Adipocyte (in vitro differentiated cells): Measurements from ENCODE around the gene CPSF4L.
"Not testable (repeated sequence)": the region's sequence is repeated elsewhere in the genome, so short reads cannot be mapped to it uniquely, and the experiment has no call there.

ENCODE experiments used
- DNase-seq: peaks from one replicate; pipeline ENCODE4 v3.0.0-alpha.2; 2015; ENCODE audit warnings: low read depth
- H3K27me3 ChIP-seq: replicated peaks from 2 replicates; pipeline ENCODE4 v1.7.0; 2013; ENCODE audit warnings: mild to moderate bottlenecking, low read length, moderate library complexity; ENCODE audit not compliant: control insufficient read depth, insufficient read depth
- H3K36me3 ChIP-seq: 2 replicates; pipeline ENCODE4 v1.7.0; 2013; ENCODE audit warnings: low read length, mild to moderate bottlenecking, moderate library complexity; ENCODE audit not compliant: control insufficient read depth, insufficient read depth, severe bottlenecking
- H3K4me1 ChIP-seq: 2 replicates; pipeline ENCODE4 v1.7.0; 2013; ENCODE audit warnings: mild to moderate bottlenecking, low read length, moderate library complexity; ENCODE audit not compliant: control insufficient read depth, insufficient read depth
- H3K4me3 ChIP-seq: 2 replicates; pipeline ENCODE4 v1.7.0; 2013; ENCODE audit warnings: mild to moderate bottlenecking, low read length, moderate library complexity
- H3K9ac ChIP-seq: 2 replicates; pipeline ENCODE4 v1.7.0; 2013; ENCODE audit warnings: mild to moderate bottlenecking, low read length, moderate library complexity
- H3K9me3 ChIP-seq: 2 replicates; pipeline ENCODE4 v1.7.0; 2013; ENCODE audit warnings: mild to moderate bottlenecking, low read length, moderate library complexity; ENCODE audit not compliant: control insufficient read depth

Gene CPSF4L

DNA sequence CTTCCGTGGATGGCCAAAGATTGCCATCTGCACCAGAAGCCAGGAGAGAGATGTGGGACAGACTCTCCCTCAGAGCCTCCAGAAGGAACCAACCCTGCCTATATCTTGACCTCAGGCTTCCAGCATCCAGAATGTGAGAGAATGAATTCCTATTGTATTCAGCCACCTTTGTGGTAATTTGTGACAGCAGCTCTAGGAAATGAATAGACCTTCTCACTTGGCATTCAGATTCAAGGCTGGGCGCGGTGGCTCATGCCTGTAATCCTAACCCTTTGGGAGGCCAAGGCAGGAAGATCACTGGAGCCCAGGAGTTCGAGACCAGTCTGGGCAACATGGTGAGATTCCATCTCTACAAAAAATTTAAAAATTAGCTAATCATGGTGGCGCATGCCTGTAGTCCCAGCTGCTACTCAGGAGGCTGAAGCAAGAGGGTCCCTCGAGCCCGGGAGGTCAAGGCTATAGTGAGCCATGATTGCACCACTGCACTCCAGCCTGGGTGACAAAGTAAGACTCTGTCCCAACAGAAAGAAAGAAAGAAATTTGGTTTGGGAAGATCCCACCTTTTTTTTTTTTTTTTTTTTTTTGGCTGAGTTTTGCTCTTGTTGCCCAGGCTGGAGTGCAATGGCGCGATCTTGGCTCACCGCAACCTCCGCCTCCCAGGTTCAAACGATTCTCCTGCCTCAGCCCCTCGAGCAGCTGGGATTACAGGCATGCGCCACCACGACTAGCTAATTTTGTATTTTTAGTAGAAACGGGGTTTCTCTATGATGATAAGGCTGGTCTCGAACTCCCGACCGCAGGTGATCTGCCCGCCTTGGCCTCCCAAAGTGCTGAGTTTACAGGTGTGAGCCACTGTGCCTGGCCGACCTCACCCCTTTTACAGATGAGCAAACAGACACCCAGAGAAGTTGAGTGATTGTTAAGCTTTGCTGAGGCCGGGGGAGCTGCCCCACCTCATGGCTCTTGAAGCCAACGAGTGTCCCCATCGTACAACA lies 4.3 kb upstream of the CPSF4L start:
- Histone ChIP-seq H3K36me3 (no peaks in the 10 kb centered on the region), H3K9me3 (no peaks in the 10 kb centered on the region), H3K9ac (no peak overlapping the region), H3K4me3 (no peak overlapping the region), H3K27me3 (peaks cover 4% of the 10 kb centered on the region), H3K4me1 (no peaks in the 10 kb centered on the region)
- DNase-seq: no peak

DNA sequence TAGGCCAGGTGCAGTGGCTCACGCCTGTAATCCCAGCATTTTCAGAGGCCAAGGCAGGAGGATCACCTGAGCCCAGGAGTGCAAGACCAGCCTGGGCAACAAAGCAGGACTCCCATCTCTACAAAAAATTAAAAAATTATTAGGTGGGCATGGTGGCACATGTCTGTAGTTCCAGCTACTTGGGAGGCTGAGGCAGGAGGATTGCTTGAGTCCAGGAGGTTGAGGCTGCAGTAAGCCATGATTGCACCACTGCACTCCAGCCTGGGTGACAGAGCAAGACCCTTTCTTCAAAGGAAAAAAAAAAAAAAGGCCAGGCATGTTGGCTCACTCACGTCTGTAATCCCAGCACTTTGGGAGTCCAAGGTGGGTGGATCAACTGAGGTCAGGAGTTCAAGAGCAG lies 2.8 kb upstream of the CPSF4L start:
- H3K9me3 ChIP-seq, H3K36me3 ChIP-seq, H3K4me1 ChIP-seq, H3K27me3 ChIP-seq, H3K4me3 ChIP-seq, DNase-seq, H3K9ac ChIP-seq: not testable (repeated sequence)

DNA sequence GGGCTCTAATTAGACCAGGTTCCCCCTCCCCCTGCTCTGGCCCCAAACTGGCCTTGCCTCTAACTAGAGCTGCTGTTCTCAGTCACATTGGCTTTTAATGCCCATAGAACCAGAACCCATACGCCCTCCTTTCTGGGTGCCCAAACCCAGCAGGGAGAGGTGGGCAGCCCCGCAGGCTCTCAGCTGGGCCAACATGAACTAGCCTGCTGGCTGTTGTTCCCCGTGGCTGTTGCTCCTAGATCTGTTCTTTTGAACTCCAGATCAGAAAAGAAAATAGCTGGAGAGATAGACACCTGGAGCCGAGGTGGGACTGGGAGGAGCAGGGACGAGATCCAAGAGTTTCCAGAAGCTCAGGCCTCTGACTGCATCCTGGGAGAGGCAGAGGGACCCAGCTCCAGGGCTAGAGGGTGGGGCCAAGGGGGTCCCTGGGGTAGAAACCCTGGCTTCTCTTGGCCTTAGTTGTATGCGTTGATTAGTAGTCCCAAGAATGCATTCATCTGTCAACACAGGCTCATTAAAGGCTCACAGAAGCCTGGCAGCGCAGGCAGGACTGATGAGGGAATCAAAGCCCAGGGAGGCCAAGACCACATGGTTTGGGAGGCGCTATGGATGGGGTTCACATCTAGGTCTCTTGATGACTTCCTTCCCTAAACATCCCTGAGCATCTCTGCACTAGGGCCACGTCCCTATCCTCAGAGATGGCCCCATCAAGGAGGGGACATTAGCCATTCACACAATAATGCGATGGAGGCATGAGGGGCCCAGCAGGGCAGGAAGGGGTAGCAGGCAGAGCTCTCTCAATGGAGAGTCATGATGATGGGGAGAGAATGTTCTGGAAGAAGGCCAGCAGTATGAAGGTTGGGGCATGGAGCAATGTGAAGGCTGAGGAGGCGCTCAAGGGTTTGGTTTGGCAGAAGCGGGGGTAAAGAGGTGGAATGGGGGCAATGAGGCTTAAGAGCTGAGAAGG lies 1.3 kb upstream of the CPSF4L start:
- Histone ChIP-seq H3K27me3 (peaks cover 4% of the 10 kb centered on the region), H3K36me3 (no peaks in the 10 kb centered on the region), H3K9ac (no peak overlapping the region), H3K4me1 (no peaks in the 10 kb centered on the region), H3K9me3 (no peaks in the 10 kb centered on the region), H3K4me3 (no peak overlapping the region)
- no peak for DNase-seq

DNA sequence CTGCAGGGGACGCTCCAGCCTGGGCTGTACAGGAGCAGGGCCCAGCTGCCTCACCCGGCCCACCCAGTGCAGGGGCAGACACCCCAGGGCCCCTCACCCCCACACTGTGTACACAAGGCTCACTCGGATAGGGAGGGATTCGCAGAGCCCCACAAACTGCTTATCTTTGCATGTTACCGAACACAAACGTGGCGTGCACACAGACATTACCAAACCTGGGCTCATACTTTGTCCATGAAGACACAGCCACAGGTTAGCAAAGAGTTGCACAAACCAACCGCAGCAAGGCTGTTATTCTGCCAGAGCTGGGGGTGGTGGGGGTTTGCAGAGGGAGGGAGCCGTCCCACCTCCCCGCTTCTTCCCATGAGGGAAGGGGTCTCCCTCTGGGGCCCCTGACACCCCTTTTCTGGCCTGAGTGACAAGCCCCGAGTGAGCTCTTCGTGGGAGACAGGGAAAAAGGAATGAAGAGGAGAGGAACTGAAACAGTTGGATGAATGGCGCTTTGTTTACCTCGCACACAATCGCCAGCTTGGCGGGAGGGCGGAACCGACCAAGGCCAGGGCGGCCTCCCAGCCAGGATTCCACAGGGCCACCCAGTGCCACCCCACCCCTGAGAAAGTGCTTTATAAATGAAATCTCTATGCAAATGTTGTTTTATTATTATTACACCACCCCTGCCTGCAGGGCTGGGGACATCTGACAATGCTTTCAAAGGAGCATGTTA lies 434 bp upstream of the CPSF4L start:
- Histone ChIP-seq H3K4me1 (no peaks in the 10 kb centered on the region), H3K9ac (no peak overlapping the region), H3K4me3 (no peak overlapping the region), H3K9me3 (no peaks in the 10 kb centered on the region), H3K27me3 (peaks cover 8% of the 10 kb centered on the region), H3K36me3 (no peaks in the 10 kb centered on the region)
- DNase-seq: no peak

DNA sequence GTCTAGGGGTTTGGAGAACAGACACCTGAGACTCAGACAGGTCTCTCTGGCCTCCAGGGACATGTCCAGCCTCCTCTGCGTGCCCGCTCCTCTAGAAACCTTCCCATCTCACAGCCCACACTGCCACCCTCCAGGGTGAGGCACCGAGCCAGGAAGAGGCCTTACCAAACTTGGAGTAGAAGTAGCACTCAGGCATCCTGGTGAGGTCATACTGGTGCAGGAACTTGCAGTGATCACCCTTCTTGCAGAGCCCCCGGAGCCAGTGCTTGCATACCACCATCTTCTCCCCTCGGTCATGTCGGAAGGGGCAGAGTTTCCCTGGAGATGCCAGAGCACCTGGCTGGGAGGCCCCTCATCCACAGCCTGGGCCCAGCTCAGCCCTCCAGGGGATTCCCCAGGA lies 4.2 kb downstream of the CPSF4L start:
- H3K27me3 ChIP-seq: peaks cover 17% of the 10 kb centered on the region
- no peak overlapping the region for H3K4me3 ChIP-seq
- no peak for DNase-seq
- H3K9me3 ChIP-seq: no peaks in the 10 kb centered on the region
- no peak overlapping the region for H3K9ac ChIP-seq
- H3K36me3 ChIP-seq: no peaks in the 10 kb centered on the region
- H3K4me1 ChIP-seq: no peaks in the 10 kb centered on the region

DNA sequence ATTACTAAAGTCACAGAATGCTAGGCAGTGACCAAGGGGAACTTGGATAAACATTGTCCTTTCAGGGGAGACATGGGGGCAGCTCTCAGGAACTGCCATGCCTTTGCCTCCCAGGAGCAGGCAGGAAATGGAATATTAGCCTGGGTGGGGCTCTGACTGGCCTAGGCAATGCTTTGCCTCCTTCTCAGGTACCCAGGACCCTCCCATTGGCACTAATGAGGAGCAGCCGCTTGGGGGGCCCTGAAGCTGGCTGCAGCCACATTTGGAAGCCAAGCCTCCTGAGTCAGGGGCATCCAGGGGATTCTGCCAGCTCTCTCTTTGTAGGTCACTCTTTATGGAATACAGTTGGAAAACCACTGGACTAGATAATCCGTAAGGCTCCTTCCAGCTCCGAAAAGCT lies 5.5 kb downstream of the CPSF4L start:
- DNase-seq: no peak
- Histone ChIP-seq H3K9me3 (no peaks in the 10 kb centered on the region), H3K27me3 (peaks cover 28% of the 10 kb centered on the region), H3K4me3 (no peak overlapping the region), H3K9ac (no peak overlapping the region), H3K36me3 (no peaks in the 10 kb centered on the region), H3K4me1 (no peaks in the 10 kb centered on the region)

DNA sequence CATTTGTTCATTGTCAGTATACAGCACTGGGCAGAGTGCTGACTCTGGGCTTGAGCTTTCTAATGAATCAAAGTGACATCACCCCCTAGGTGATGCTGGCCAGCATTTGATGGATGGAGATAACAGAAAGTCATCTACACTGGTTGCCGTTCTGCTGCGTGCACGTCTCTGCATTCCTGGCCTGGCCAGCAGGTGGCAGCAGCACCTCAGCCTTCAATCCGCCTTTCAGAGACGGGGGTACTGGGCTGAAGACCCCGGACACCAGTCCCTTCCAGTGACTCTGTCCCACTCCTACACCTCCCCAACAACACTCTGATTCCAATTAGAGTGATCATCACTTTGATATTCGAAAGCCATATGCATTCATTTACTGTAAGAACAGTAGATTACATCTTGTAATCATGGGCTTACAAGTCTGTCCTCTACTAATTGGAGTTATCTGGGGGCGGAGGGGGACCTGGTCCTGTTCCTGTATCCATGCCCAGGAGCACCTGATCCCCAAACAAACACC lies 6.0 kb downstream of the CPSF4L start:
- Histone ChIP-seq H3K9ac (no peak overlapping the region), H3K36me3 (no peaks in the 10 kb centered on the region)
- peak; percentile 70 for DNase-seq

DNA sequence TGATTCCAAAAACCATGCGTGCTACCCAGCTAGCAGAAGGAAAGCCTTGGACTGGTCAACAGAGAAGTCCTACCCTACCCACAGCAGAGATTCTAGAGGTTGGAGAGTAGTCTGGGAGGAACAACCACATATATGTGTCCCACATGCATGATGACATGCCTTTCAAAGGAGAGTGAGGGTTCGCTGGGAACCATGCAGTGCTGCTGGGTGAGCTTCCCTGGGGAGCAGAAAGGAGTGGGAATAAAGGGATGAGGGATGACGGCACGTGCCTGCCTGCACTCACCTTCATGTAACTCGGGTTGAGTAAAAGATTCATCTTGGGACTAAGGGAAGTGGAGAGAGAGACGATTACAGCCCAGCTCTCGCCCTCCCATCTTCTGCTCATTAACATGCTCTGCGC lies 9.8 kb downstream of the CPSF4L start:
- no peak overlapping the region for H3K9ac ChIP-seq
- peaks cover 5% of the 10 kb centered on the region for H3K36me3 ChIP-seq
- no peaks in the 10 kb centered on the region for H3K4me1 ChIP-seq
- H3K27me3 ChIP-seq: peaks cover 28% of the 10 kb centered on the region
- no peak overlapping the region for H3K4me3 ChIP-seq
- H3K9me3 ChIP-seq: no peaks in the 10 kb centered on the region
- DNase-seq: no peak

More for the DNA sequence above, 6.0 kb downstream of the CPSF4L start:
- H3K4me1 ChIP-seq: no peaks in the 10 kb centered on the region
- peaks cover 33% of the 10 kb centered on the region for H3K27me3 ChIP-seq
- H3K4me3 ChIP-seq: no peak overlapping the region
- no peaks in the 10 kb centered on the region for H3K9me3 ChIP-seq

DNA sequence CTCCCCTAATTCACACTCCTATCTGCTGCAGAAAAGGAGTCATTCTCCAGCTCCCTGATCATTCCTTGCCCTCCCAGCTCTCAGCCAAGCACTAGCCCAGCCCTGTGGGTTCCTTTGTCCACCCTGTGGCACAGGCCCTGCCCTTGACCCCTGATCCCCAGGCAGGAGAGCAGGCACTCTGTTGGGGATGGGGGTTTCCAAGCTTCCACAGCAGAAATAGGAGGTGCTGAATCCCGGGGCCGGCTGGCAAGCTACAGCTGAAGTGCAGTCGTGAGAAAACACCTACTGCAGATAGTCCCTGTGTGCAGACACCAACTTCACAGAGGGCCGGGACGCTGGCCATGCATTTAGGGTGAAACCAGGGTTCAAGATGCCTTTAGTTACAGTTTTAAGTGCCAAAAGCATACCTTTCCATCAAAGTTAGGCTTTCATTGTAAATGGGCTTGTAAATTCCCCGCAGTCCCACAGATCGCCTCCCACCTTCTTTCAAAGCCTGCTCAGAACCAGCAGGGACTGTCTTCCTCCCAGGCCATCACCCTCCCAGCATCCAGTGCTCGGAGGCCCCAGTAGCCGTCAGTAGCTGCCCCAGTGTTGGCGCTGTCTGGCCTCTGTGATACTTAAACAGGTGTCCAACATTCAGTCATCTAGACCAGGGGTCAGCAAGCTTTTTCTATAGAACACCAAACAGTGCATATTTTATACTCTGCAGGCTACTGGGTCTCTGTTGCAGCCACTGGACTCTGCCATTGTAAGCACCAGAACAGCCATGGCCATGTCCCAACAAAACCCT lies 10.6 kb downstream of the CPSF4L start:
- DNase-seq: no peak
- peaks cover 28% of the 10 kb centered on the region for H3K27me3 ChIP-seq
- no peak overlapping the region for H3K9ac ChIP-seq
- H3K36me3 ChIP-seq: peaks cover 6% of the 10 kb centered on the region
- H3K4me3 ChIP-seq: no peak overlapping the region
- H3K9me3 ChIP-seq: no peaks in the 10 kb centered on the region
- H3K4me1 ChIP-seq: no peaks in the 10 kb centered on the region

DNA sequence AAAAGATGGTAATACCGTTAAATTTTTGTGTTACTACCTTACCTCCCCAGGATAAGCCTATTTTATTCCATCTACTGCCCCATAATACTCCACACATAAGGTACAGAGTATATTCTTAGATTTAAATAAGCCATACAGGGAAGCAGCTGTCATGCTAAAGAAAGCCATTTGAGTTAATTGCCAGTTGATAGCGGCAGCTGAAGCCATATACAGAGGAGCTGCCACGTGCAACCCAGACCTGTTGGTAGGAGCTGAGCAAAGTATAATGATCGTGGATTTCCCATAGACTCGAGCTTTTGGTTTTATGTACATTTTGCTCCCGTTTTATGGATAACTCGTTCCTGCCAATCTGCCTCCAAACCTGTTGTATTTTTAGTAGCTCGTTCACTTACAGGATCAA lies 12.0 kb downstream of the CPSF4L start:
- peaks cover 12% of the 10 kb centered on the region for H3K36me3 ChIP-seq
- no peaks in the 10 kb centered on the region for H3K4me1 ChIP-seq
- H3K4me3 ChIP-seq: no peak overlapping the region
- no peak for DNase-seq
- H3K27me3 ChIP-seq: peaks cover 28% of the 10 kb centered on the region
- H3K9ac ChIP-seq: no peak overlapping the region
- H3K9me3 ChIP-seq: no peaks in the 10 kb centered on the region
